Hypothalamus (tissue), 51 donors: ENCODE measurements around the gene ZNF277.

Source experiments
- DNase-seq, 51 donors: peaks; one replicate each; lab custom pipeline; 2025; lab: John Stamatoyannopoulos, UW

ZNF277 gene

DNA sequence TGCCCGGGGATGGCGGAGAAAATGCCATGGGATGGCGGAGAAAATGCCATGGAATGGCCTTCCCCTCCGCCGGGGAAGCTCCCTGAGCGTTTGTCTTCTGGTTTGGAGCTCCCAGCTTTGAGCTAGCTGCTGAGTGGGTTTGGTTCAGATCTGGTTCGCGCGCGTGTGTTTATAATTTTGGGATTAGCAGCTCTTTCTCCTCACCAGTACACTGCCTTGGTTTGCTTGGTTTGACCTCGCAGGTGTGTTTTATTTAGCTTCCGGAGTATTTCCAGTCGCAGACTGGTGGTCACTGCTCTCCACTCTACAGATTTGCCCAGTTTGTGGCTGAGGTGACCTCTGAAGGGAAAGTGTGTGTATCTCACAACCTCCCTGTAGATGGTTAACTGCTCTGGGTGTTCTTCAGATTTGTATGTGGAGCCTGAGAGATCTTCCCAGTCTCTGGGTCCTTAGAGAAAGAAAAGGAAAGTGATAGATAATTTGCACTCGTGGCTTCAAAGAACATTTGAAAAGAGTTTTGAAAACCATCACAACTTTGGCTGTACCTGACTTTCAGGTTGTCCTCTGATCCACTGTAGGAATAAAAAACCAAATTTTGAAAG lies 597 bp downstream of the ZNF277 start:
- peak in 6 of 51 donors; percentile 26 to 82 (median 51) for DNase-seq

DNA sequence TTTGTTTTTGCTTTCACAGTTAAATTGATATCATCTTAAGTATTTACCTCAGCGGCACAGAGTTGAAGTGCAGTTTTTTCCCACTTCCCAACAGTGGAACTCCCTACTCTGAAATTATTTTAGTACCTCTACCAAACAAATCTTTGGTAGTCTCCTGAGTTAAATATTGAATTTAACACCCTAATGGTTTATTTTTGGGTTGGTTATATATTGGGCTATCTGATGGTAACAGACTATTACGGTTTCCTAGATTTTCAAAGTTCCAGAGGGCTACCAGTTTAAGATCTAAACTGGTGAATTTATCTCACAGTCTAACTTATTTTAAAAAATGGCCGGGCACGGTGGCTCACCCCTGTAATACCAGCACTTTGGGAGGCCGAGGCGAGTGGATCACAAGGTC lies 1.3 kb downstream of the ZNF277 start:
- DNase-seq = no peak

DNA sequence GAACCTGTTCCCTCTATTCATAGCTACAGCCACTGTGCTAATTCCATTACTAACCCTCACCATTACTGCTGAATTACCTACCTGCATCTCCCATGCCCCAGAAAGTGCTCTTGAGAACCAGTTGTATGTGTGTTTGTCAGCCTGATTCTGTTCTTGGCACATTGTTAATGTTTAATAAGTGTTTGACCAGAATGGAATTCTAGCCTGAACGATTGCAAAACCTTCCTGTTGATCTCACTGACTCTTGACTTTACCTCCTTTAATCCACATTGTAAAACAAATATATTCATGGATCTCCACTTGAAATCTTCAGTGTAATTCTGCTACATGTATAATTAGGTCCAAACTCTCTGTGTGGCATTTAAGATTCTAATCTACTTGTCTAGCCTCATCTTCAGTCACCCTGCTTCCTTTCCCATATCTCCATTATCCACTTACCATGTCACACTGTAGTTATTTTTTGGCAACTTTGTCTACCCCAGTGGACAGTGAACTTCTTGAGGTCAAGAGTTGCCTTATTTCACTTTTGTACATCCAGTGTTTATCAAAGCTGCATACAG lies 4.9 kb downstream of the ZNF277 start:
- DNase-seq = no peak

DNA sequence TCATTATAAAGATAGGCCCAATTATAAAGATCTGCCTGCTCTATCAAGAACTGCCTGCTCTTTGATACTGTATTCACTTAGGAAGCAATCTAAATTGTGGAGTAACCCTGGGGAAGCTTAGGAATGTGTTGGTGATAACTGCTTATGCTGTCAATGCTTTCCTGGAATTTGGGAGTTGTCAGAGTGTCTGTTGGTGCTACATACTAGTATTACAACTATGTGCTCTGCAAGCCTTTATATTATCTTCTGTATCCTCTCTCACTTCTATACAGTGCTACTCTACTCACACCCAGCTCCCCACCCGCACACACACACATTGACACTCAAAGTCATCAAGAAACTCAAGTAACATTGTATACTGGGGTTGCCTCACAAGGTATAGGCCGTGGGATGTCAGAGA lies 6.1 kb downstream of the ZNF277 start:
- DNase-seq = no peak

DNA sequence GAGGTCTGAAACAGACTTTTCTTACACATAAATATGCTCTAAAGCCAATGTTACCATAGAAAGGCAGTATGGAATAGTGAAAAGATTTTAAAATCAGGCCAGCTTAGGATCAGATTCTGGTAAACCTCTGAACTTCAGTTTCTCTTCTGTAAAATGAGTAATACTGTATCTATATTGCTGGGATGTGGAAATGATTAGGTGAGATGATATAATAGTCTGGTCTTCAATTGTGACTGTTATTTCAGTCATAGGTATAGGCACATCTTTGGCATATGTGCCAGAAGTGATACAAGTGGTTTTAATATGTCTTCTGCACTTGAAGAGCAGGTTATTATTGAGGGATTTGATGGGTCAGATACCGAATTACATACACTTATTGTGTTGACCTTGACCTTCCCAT lies 7.2 kb downstream of the ZNF277 start:
- no peak for DNase-seq

DNA sequence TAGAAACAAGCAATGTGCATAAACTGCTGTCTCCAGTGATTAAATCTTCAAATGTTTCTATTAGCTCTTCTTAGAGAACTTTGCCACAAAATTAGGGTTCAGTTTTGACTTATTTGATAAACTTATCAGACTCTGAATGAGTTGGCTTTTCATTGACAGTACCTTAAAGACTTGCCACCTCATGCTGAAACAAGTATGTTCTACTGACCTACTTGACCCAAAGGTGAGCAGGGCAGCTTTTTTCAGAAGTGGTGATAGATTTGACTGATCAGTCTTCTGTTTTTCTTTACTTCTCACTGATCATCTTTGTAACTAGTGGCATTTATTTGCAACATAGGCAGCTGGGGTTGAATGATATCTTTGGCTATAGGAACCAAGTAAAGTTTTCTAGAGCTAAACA lies 7.8 kb downstream of the ZNF277 start:
- DNase-seq = no peak

DNA sequence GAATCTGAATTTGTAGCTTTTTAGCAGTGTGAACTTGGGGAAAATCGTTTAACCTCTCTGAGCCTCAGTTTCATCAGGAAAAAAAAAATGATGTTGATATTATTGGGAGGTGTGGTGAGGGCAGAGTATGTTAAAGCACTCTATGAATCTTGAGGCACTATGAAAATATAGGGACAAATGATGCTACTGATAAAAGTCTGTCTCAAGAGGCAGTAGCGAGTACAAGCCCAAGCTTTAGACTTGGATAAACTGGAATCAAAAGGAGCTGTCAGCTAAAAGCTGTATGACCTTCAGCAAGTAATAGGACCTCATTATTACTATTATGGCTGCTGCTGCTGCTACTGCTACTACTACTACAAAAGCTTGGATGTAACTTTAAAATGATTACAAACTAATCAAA lies 8.4 kb downstream of the ZNF277 start:
- no peak for DNase-seq

DNA sequence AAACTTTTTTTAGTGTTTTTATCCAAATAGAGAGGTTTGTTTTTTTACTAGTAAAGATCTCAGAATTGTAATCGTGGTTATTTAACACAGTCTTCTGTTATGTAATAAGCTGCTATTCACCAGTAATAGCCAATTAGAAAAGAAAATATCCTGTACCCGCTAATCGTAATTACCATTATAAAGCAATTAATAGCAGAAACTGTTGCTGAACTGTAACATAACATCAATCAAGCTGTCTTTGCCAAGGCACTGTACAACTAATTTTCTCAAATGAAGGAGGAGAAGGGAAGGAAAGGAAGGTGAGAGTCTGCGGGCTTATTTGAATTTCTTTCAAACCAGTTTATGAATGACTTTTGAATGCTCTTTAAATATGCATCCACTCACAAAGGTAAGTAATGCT lies 9.3 kb downstream of the ZNF277 start:
- no peak for DNase-seq

DNA sequence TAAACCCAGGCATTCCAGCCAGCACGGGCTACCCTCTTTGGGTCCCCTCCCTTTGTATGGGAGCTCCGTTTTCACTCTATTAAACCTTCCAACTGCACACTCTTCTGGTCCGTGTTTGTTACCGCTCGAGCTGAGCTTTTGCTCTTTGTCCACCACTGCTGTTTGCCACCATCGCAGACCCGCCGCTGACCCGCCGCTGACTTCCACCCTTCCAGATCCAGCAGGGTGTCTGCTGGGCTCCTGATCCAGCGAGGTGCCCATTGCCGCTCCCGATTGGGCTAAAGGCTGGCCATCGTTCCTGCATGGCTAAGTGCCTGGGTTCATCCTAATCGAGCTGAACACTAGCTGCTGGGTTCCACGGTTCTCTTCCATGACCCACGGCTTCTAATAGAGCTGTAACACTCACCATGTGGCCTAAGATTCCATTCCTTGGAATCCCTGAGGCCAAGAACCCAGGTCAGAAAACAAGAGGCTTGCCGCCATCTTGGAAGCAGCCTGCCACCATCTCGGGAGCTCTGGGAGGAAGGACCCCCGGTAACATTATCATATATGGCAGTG lies 14.5 kb downstream of the ZNF277 start:
- no peak for DNase-seq

DNA sequence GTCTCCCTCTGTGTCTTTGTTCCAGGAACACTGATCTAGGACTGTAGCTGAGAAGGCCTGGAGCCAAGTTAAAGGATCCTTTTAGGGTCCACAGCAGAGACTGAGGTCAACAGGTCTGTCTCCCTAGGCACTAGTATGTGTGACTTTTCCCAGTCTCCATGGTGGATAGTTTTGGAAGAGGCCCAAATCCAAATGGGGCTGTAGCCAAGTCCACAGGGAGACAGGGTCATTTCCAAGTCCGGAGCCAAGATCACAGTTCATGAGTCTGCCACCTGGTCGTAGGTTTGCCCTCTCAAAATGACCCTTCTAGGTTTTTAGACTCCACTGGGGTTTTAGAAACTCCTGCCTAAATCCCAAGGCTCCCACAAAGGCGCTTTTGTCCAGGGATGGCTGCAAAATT lies 16.8 kb downstream of the ZNF277 start:
- DNase-seq = no peak

DNA sequence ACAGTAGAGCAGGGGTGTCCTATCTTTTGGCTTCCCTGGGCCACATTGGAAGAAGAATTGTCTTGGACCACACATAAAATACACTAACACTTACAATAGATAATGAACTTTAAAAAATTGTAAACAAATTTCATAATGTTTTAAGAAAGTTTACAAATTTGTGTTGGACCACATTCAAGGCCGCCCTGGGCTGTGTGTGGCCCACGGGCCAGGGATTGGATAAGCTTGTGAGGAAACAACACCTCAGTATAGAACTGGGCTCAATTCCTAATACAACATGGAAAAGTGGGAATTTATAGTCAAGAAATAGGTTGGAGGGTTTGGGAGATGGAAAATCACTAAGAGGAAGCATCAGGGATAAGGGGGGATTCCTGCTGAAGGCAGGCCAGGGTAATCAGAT lies 17.7 kb downstream of the ZNF277 start:
- no peak for DNase-seq

DNA sequence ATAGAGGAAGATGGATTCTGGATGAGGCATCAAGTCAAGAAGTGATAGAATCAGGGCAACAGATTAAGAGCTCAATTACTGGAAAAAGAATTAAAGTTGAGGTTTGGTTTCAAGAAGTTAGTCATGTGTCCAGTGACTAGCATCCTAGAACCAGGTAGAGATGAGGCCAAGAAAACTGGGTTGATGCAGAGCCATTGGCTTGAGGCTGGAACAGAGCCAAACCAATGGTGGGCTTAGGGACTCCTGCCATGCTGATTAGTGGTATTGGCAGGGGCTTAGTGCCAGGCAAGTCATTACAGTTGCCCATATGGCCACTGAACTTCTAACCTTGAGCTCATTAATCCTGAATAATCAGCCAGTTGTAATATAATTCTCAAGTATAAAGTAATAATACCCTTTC lies 18.5 kb downstream of the ZNF277 start:
- no peak for DNase-seq

DNA sequence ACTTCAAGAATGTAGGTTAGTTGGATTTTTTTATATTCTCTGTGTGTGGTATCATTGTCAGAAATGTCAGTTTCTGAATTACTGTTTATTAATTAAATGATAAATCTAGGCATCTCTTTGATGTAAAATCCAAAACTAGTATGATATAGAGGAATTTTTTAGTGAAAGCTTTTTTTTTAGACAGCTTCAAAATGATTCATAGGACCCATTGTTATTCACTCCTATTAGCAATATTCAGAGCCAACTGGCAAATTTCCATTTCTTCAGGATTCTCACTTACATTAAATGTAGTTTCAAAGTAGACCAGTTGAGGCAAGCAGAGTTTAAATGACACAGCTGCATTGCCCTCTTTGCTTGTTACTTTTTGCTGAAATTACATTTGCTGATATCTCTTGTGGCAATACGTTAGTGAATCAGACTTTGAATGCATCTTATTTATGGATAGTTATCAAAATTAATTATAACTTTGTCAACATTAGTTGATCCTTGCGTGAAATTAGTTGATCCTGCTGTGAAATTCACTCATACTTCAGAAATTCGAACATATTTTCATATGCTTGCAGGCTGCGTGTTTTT lies 20.3 kb downstream of the ZNF277 start:
- no peak for DNase-seq

DNA sequence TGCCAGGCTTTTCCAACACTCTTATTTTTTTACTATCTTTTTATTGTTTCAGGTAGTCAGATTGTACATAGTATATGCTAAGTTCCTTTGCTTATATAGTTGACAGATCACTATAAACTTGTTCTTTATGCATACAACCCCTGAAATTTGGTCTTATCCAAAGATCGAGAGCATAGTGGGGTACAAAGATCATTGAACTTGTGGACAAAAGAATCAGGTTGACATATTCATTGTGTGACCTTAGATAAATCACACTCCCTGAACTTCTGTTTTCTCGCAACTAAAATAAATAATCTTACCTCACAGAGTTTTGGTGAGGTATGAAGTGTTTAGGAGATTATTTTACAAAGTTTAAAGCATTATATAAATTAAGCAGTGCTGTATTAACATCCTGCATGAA lies 22.1 kb downstream of the ZNF277 start:
- no peak for DNase-seq

DNA sequence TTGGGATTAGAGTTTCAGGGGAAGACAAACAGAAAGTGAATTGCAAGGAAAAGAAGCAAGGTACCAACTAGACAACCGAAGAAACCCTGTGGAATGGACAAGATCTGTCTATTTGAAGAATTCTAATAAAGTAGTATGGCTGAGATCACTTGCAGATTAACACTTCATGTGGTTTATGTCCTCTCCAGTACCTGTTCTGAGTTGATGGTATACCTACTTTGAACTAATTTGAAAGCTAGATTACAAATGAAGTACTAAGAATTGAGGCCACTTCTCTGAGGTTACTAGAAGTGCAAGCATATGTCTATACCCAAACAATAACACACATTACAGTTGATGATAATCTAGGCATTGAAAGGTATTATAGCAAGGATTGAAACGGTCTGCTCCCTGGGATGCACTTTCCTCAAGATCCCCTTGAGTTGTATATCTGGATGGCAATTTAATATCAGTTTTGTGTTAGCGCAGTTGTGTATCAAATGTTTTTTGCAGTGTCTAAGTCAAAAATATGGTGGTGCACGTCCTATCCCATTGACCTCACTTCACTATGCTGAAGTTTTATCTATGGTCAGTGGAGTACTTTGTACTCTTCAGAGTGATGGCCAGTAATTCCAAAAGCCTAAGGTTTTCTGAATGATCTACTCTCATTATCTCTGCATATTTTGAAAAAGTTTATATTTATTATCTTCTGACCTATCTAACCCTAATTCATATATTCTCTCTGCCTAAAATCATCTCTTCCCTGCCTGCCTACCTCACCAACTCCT lies 25.9 kb downstream of the ZNF277 start:
- no peak for DNase-seq

DNA sequence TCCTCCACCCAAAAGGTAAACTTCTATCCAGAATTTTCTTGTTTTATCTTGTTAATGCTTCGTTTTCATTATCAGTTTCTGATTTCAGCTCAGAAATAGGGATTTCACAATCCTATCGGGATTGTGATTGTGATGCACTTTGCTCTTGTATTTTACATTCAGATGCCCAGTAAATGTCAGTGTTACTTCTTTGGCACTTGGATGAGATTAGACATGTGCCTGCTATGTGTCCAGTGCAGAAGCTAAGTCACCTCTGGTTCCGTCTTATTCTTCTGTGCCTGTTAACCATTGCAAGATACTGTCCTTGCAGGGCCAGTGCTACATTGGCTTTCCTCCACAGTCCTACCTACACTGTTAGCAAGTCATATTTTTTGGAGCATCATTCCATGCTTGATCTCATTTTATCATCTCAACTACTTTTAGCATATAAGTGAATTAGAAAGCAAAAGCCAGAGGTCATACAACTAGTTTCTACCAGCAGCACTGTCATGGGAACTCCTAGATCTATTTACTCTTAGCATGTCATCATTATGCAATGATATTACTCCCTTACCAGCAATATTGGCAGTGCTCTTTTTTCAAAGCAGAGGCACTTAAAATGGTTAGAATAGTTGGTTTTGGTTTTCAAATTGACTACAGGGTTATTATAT lies 26.7 kb downstream of the ZNF277 start:
- DNase-seq = no peak

DNA sequence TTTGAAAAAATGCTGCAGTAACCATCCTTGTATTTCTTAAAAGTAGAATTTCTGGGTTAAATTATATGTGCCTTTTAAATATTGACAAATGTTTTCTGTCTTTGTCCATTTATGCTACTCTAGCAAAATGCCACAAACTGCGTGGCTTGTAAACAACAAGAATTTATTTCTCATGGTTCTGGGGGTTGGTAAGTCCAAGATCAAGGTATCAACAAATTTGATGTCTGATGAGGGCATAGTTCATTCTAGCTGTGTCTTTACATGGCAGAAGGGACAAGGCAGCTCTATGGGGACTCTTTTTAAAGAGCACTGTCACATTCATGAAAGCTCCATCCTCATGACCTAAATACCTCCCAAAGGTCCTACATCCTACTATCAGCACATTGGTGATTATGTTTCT lies 27.7 kb downstream of the ZNF277 start:
- no peak for DNase-seq

DNA sequence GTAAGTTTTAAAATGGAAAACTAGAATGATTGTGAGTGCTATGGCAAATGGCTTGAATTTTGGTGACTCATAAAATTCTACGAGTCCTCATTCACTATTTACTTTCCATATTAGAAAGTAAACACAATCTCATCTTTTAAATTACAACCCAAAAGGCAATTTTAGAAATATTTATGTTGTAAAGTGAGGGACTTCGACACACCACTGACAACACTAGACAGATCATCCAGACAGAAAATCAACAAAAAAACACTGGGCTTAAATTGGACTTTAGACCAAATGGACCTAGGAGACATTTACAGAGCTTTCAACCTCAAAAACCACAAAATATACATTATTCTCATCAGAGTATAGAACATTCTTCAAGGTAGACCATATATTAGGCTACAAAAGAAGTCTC lies 30.1 kb downstream of the ZNF277 start:
- no peak for DNase-seq

DNA sequence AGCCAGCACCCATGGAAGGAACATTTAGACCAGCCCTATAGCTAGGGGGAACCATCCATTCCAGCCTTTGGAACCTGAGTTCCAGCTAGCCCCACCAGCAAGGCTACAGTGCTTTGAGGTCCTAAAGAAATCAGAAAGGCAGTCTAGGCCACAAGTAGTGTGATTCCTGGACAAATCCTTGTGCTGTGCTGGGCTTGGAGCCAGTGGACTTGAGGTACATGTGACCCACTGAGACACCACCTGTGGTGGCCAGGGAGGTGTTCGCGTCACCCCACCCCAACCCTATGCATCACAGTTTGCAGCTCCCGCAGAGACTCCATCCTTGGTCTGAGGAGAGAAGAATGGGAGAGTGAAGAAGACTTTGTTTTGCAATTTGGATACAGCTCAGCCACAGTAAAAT lies 31.8 kb downstream of the ZNF277 start:
- DNase-seq = no peak

DNA sequence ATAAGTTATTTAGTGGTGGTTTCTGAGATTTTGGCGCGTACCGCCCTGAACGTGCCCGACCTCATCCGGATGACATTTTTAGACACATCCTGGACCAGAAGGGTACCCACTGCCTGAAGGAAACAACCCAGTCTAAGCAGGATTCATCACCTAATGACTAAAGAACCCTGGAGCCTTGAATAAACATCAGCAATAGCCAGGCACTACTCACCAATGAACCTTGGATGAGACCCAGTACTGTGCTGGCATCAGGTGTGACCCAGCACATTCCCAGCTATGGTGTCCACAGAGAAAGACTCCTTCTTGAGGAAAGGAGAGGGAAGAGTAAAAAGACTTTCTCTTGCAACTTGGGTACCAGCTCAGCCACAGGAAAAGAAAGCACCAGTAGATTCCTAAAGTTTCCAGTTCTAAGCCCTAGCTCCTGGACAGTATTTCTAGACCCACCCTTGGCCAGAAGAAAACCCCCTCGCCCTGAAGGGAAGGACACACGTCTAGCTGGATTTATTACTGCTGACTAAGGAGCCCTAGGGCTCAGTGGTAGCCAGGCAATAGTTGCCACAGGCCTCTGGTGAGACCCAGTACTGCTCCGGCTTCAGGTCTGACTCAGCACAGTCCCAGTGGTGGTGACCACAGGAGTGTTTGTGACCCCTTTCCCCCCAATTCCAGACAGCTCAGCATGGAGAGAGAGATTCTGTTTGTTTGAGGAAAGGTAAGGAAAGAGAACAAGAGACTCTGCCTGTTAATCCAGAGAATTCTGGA lies 32.5 kb downstream of the ZNF277 start:
- no peak for DNase-seq
